SJCRH30 (cell line): Measurements from ENCODE around the gene OR2A42. TPM values are rescaled to one million over a fixed set of nuclear protein-coding genes. Genes with fewer than 3 reads are reported as not detected.
"Not testable (repeated sequence)": the region's sequence is repeated elsewhere in the genome, so short reads cannot be mapped to it uniquely, and the experiment has no call there.

Experiments
- DNase-seq, 2 experiments: peaks; one replicate each; pipeline ENCODE4 v3.0.0-alpha.2; 2015 to 2020
- H3K27ac ChIP-seq: fragments of 250-450 bp; sonication (Bioruptor Pico); 2 replicates; pipeline ENCODE4 v1.5.1; 2020; ENCODE audit warnings: mild to moderate bottlenecking, moderate library complexity
- H3K27me3 ChIP-seq: fragments of 250-450 bp; sonication (Bioruptor Pico); 2 replicates; pipeline ENCODE4 v1.5.1; 2020; ENCODE audit warnings: mild to moderate bottlenecking, moderate library complexity
- H3K36me3 ChIP-seq: fragments of 250-450 bp; sonication (Bioruptor Pico); 2 replicates; pipeline ENCODE4 v1.5.1; 2020; ENCODE audit warnings: mild to moderate bottlenecking, moderate library complexity
- H3K4me1 ChIP-seq: fragments of 250-450 bp; sonication (Bioruptor Pico); 2 replicates; pipeline ENCODE4 v1.5.1; 2020; ENCODE audit warnings: mild to moderate bottlenecking, moderate library complexity
- H3K4me3 ChIP-seq: fragments of 250-450 bp; sonication (Bioruptor Pico); 2 replicates; pipeline ENCODE4 v1.5.1; 2020; ENCODE audit warnings: mild to moderate bottlenecking, moderate library complexity
- H3K9me3 ChIP-seq: fragments of 250-450 bp; sonication (Bioruptor Pico); replicated peaks from 2 replicates; pipeline ENCODE4 v1.5.1; 2020; ENCODE audit warnings: mild to moderate bottlenecking, moderate library complexity
- total RNA-seq: library from RNA; depleted of rRNA; stranded (reverse); fragments of >200 nt; shearing (Covaris generic); gene quantifications from 2 replicates; pipeline ENCODE4 v1.2.3, GENCODE V29; 2014

Gene OR2A42
- total RNA-seq, 1 experiment from 2014 or later, result not detected

DNA sequence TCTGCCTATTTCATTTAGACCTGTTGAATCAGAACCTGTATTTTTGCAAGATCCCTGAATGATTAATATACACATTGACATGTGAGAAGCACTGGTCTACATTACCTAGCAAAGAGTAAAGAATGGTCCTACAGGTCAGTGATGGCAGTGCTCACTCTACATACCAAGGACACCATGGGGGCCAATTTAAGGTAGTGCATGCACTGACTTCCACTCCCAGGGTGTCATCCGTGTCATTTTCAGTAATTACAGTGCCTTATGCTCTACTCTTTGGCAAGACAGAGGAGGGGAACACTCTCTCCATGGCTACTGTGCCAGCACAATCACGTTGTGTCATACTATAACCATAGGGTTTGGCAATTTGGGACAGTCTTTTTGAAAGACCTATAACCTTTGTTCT, 6.0 kb upstream of the OR2A42 start:
- H3K4me3 ChIP-seq, H3K27me3 ChIP-seq, H3K27ac ChIP-seq, DNase-seq, H3K4me1 ChIP-seq, H3K36me3 ChIP-seq, H3K9me3 ChIP-seq: not testable (repeated sequence)

DNA sequence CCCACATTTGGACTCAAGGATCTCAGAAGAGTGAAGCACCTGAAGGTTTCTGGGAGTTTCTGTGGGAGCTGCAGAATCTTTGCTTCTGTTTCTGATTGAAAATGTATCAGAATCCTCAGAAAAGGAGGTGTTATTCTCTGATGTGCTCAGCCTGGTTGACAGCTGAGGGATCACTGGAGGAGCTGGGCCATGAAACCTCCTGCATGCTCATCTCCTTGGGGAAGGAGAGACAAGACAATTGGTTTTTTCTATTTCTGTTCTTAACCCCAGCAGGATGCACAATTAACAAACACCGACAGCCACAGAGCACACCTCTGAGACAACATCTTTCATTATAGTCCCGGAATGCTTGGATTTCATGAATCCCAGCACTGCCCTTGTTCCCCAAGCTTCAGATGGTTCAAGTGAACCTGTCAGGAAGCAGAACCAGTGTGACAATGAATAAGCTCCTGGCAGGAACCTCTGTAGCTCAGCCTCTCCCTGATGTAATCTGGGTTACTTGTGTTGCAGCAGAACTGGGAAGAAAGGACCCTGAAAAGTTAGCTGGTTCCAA, 799 bp downstream of the OR2A42 start:
- DNase-seq, H3K9me3 ChIP-seq, H3K36me3 ChIP-seq, H3K27ac ChIP-seq, H3K4me3 ChIP-seq, H3K27me3 ChIP-seq, H3K4me1 ChIP-seq: not testable (repeated sequence)

DNA sequence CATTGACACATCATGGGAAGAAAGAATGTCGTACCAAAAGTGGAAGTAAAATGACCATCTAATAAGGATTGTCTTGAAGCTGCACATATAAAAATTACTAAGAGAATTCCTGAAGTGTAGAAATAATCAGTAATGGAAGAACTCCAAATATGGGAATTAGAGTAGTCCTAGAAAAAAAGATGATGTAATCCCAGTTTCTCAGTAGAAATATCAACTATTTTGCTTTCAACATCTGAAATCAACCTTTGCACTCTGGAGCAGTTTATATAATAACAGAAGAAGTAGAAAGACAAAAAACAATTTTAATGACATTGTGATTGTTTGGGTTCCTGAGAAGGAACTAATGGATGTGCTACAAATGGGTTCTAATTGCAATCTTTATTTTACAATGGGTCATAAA, 6.4 kb downstream of the OR2A42 start:
- H3K36me3 ChIP-seq, H3K27me3 ChIP-seq, DNase-seq, H3K4me3 ChIP-seq, H3K4me1 ChIP-seq, H3K27ac ChIP-seq, H3K9me3 ChIP-seq: not testable (repeated sequence)

GRCh38 chr7:144231027-144231426, 8.4 kb downstream of the OR2A42 start:
- H3K27ac ChIP-seq, H3K4me3 ChIP-seq, H3K9me3 ChIP-seq, H3K4me1 ChIP-seq, H3K27me3 ChIP-seq, DNase-seq, H3K36me3 ChIP-seq: not testable (repeated sequence)

DNA sequence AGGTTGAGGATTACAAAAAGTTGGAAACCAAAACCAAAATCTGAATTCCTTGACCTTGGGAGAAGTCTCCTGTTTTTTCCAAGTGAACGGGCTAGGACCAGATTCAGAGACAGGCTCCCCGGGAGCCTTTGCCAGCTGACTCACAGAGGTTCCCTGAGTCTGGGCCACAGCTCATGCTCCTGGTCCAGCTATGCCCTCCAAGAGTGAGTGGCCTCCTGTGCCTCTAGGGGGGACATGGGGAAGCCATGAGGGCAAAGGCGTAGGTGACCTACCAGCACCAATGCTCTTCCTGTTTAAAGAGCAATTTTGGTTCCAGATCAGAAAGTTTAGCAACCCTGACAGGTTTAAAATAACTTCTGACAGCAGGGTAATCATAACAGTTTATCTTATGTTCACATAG, 10.6 kb downstream of the OR2A42 start:
- H3K9me3 ChIP-seq, DNase-seq, H3K36me3 ChIP-seq, H3K4me1 ChIP-seq, H3K4me3 ChIP-seq, H3K27me3 ChIP-seq, H3K27ac ChIP-seq: not testable (repeated sequence)

- H3K4me3 ChIP-seq, H3K36me3 ChIP-seq, H3K9me3 ChIP-seq, DNase-seq, H3K27ac ChIP-seq, H3K27me3 ChIP-seq, H3K4me1 ChIP-seq: not testable (repeated sequence)
Observed at GRCh38 chr7:144226866-144227265, 12.5 kb downstream of the OR2A42 start.

DNA sequence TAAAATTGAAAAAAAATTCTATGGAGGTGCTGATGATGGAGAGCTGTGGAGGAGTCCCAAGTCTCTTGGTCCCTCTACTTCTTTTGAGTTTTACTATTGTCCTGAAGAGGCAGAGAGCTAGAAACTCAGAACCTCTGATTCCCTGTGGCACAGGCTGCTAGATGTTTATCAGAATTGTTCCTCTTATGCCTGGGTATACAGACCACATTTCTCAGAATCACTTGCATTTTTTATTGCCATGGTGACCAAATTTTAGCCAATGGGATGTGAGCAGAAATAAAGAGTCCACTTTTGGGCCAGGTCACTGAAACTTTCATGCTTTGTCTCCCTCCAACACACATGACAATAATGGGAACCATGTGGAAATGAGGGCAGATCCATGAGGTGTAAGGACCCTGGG, 15.7 kb downstream of the OR2A42 start:
- DNase-seq, H3K36me3 ChIP-seq, H3K27me3 ChIP-seq, H3K27ac ChIP-seq, H3K4me1 ChIP-seq, H3K9me3 ChIP-seq, H3K4me3 ChIP-seq: not testable (repeated sequence)

DNA sequence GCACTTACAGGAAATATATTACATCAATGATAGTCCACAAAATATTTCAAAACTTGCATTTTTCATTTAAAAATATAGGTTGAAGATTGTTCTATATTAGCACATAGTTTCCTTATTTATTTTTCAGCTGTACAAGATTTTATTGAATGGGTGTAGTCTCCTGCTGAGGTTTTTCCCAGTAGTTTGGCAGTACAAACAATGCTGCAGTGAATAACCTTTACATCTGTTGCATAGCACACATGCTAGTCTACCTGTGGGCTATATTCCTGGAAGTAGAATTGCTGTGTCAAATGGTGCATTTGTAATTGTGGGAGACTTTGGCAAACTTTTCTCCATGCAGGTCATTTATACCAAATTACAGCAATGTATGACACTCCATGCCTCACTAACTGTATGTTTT, 18.9 kb downstream of the OR2A42 start:
- not testable (repeated sequence) for H3K4me3 ChIP-seq, H3K9me3 ChIP-seq, H3K27me3 ChIP-seq, H3K4me1 ChIP-seq, H3K36me3 ChIP-seq, DNase-seq, H3K27ac ChIP-seq

- not testable (repeated sequence) for H3K36me3 ChIP-seq, DNase-seq, H3K9me3 ChIP-seq, H3K27me3 ChIP-seq, H3K4me3 ChIP-seq, H3K4me1 ChIP-seq, H3K27ac ChIP-seq
Observed at GRCh38 chr7:144219149-144219548, 20.3 kb downstream of the OR2A42 start.

DNA sequence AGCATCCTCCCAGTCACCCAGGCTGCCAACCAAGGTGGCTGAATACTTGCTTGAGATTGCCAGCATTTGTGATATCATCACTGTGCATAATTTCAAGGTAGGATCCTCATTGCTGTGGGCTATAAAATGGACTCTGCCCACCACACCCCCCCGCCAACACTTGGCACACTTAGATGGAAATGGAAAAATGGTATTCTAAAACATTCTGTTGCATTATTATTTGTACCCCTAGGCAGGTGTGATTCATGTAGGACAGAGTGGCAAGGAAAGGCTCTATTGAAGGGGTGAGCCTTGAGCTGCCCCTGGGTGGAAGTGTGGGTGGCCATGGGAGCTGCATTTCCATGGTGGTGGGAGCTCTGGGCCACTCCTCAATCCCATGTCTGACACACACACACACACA, 20.8 kb downstream of the OR2A42 start:
- not testable (repeated sequence) for H3K9me3 ChIP-seq, H3K27me3 ChIP-seq, DNase-seq, H3K4me1 ChIP-seq, H3K27ac ChIP-seq, H3K4me3 ChIP-seq, H3K36me3 ChIP-seq

DNA sequence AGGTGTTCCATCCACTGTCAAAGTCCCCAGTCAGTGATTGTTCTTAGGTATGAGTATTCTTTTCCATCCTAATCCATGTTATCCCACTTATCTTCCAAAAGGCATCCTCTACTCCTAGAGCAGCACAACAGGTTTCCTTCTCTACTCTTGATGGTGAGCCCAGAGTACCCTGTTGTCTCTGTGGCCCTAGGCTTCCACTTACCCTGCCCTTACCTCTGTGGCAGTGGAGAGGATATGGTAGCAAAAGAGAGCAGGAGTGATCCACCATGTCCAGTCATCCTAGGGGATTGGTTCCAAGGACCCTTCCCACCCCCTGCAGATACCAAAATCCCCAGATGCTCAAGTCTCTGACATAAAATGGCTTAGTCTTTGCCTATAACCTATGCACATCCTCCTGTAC, 22.2 kb downstream of the OR2A42 start:
- not testable (repeated sequence) for H3K27ac ChIP-seq, H3K27me3 ChIP-seq, H3K4me1 ChIP-seq, DNase-seq, H3K9me3 ChIP-seq, H3K4me3 ChIP-seq, H3K36me3 ChIP-seq

- H3K4me3 ChIP-seq, H3K27me3 ChIP-seq, H3K36me3 ChIP-seq, H3K9me3 ChIP-seq, H3K27ac ChIP-seq, H3K4me1 ChIP-seq, DNase-seq: not testable (repeated sequence)
Observed at GRCh38 chr7:144205306-144205705, 34.1 kb downstream of the OR2A42 start.

- H3K4me3 ChIP-seq, H3K4me1 ChIP-seq, H3K36me3 ChIP-seq, H3K9me3 ChIP-seq, H3K27ac ChIP-seq, DNase-seq, H3K27me3 ChIP-seq: not testable (repeated sequence)
Observed at GRCh38 chr7:144203086-144203485, 36.3 kb downstream of the OR2A42 start.

GRCh38 chr7:144201978-144202377, 37.4 kb downstream of the OR2A42 start:
- not testable (repeated sequence) for H3K4me1 ChIP-seq, H3K27ac ChIP-seq, H3K36me3 ChIP-seq, DNase-seq, H3K9me3 ChIP-seq, H3K27me3 ChIP-seq, H3K4me3 ChIP-seq

GRCh38 chr7:144198934-144199333, 40.5 kb downstream of the OR2A42 start:
- H3K4me3 ChIP-seq, H3K36me3 ChIP-seq, H3K27ac ChIP-seq, H3K9me3 ChIP-seq, H3K27me3 ChIP-seq, H3K4me1 ChIP-seq, DNase-seq: not testable (repeated sequence)

- not testable (repeated sequence) for H3K27ac ChIP-seq, DNase-seq, H3K4me3 ChIP-seq, H3K27me3 ChIP-seq, H3K4me1 ChIP-seq, H3K9me3 ChIP-seq, H3K36me3 ChIP-seq
Observed at GRCh38 chr7:144195212-144195872, 44.1 kb downstream of the OR2A42 start, which contains the start of gene ARHGEF35. Gene ARHGEF35 (minus strand): TSS chr7:144195833. CDS start chr7:144188383, 7,450 bp downstream.
